Activated CD8-positive, alpha-beta T cell treated with anti-CD3 and anti-CD28 coated beads for 36 hours (primary cell): Measurements from ENCODE around the gene MST1R. TPM values are rescaled to one million over a fixed set of nuclear protein-coding genes. Genes with fewer than 3 reads are reported as not detected.

Experiments used
- ATAC-seq: fragments of 200-7000 bp; cut with Tn5 transposase; one replicate; pipeline ENCODE4 v1.10.0; 2021; ENCODE audit warnings: mild to moderate bottlenecking, moderate library complexity
- CTCF ChIA-PET: fragments of 350-600 bp; sonication (Branson Sonifier 250); formaldehyde crosslinking; loops from one replicate; lab custom pipeline; 2021; ENCODE audit warnings: antibody characterized with exemption; lab: Charles Lee
- POLR2A ChIA-PET: fragments of 350-600 bp; sonication (Branson Sonifier 250); formaldehyde crosslinking; loops from one replicate; lab custom pipeline; 2021; ENCODE audit warnings: antibody characterized with exemption; lab: Charles Lee
- DNase-seq: peaks from one replicate; pipeline ENCODE4 v3.0.0-alpha.2; 2020
- H3K27ac Mint-ChIP-seq: one replicate; pipeline ENCODE4 v1.8.0; 2021; ENCODE audit warnings: mild to moderate bottlenecking, mixed read lengths
- H3K27me3 Mint-ChIP-seq: one replicate; pipeline ENCODE4 v1.8.0; 2021; ENCODE audit warnings: mixed read lengths
- H3K36me3 Mint-ChIP-seq: one replicate; pipeline ENCODE4 v1.8.0; 2021; ENCODE audit warnings: low read depth, mixed read lengths
- H3K4me1 Mint-ChIP-seq: one replicate; pipeline ENCODE4 v1.8.0; 2021; ENCODE audit warnings: low read depth, mixed read lengths
- H3K4me3 Mint-ChIP-seq: one replicate; pipeline ENCODE4 v1.8.0; 2021; ENCODE audit warnings: mild to moderate bottlenecking, moderate library complexity, mixed read lengths
- H3K9me3 Mint-ChIP-seq: one replicate; pipeline ENCODE4 v1.8.0; 2021; ENCODE audit warnings: mixed read lengths
- intact Hi-C: fragments of 100-400 bp; cut with micrococcal nuclease; formaldehyde crosslinking; loops from one replicate; pipeline ENCODE4 v1.10.0; 2022
- total RNA-seq, 2 experiments: library from RNA; stranded (reverse); gene quantifications; one replicate each; pipeline ENCODE4 v1.2.3, GENCODE V29; 2021
- TF ChIP-seq, protein P1 (sequence below): fragments of 200-600 bp; IDR thresholded peaks from one replicate; pipeline ENCODE4 v1.8.0; 2022; ENCODE audit warnings: antibody characterized with exemption, mild to moderate bottlenecking

Gene MST1R
- total RNA-seq, 2 experiments from 2014 or later: 0.79 to 1.1 TPM

DNA sequence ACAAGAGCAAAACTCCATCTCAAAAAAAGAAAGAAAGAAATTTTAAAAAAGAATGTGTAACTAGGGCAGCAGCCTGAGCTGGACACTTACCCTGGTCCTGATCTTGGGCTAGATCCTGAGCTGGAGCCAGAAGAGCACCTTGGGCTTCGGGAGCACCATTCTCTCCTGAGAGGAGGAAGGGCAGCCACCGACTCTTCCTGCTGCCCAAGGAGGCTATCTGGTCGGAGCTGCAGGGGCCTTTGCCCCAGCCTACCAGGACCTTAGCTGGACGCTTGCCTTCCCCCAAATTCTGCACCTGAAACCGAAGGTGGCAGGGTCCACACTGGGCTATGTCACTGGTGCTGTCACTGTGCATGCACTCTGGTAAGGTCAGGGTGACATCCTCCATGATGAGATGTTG lies 27.1 kb downstream of the MST1R start:
- DNase-seq (no peak), ATAC-seq (no peak)
- no peaks in the 10 kb centered on the region for H3K9me3 Mint-ChIP-seq
- no peaks in the 10 kb centered on the region for H3K36me3 Mint-ChIP-seq
- intact Hi-C loops: no loop called here
- TF ChIP-seq, protein P1, sequence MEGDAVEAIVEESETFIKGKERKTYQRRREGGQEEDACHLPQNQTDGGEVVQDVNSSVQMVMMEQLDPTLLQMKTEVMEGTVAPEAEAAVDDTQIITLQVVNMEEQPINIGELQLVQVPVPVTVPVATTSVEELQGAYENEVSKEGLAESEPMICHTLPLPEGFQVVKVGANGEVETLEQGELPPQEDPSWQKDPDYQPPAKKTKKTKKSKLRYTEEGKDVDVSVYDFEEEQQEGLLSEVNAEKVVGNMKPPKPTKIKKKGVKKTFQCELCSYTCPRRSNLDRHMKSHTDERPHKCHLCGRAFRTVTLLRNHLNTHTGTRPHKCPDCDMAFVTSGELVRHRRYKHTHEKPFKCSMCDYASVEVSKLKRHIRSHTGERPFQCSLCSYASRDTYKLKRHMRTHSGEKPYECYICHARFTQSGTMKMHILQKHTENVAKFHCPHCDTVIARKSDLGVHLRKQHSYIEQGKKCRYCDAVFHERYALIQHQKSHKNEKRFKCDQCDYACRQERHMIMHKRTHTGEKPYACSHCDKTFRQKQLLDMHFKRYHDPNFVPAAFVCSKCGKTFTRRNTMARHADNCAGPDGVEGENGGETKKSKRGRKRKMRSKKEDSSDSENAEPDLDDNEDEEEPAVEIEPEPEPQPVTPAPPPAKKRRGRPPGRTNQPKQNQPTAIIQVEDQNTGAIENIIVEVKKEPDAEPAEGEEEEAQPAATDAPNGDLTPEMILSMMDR: no peak
- peaks cover 2% of the 10 kb centered on the region for H3K4me1 Mint-ChIP-seq
- ChIA-PET POLR2A (no interaction called here), CTCF (no interaction called here)
- H3K27ac Mint-ChIP-seq: no peak overlapping the region
- H3K27me3 Mint-ChIP-seq: peaks cover under 1% of the 10 kb centered on the region
- no peak overlapping the region for H3K4me3 Mint-ChIP-seq

DNA sequence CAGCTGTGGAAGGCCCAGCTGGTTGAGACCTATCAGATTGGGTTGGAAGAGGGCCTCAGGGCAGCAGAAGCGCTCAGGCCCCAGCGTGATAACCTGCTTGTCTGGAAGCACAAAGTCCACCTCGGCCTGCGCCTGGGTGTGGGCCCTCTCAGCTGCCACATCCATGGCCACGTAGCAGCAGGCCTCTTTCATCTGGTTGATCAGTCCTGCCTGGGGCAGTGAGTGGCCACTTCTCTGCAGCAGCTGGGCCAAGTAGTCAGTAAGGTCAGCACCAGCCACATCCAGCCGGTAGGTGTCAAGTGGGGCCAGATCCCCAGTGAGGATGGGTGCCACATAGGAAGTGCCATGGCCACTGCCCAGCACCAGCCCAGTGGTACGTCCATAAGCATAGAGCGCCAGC lies 30.1 kb downstream of the MST1R start:
- CTCF ChIA-PET: interaction anchor here (2.6 kb wide), 1 partner anchor 34 kb away, joined by 9 read pairs; no protein-coding TSS in a partner anchor
- H3K27ac Mint-ChIP-seq: no peak overlapping the region
- H3K4me3 Mint-ChIP-seq: no peak overlapping the region
- H3K36me3 Mint-ChIP-seq: no peaks in the 10 kb centered on the region
- H3K4me1 Mint-ChIP-seq: peaks cover 2% of the 10 kb centered on the region
- TF ChIP-seq, protein P1: no peak
- intact Hi-C loops: no loop called here
- ATAC-seq (no peak), DNase-seq (no peak)
- POLR2A ChIA-PET: interaction anchor here (1.1 kb wide), 1 partner anchor 11 kb away, joined by 3 read pairs; no protein-coding TSS in a partner anchor
- no peaks in the 10 kb centered on the region for H3K9me3 Mint-ChIP-seq
- peaks cover 15% of the 10 kb centered on the region for H3K27me3 Mint-ChIP-seq

DNA sequence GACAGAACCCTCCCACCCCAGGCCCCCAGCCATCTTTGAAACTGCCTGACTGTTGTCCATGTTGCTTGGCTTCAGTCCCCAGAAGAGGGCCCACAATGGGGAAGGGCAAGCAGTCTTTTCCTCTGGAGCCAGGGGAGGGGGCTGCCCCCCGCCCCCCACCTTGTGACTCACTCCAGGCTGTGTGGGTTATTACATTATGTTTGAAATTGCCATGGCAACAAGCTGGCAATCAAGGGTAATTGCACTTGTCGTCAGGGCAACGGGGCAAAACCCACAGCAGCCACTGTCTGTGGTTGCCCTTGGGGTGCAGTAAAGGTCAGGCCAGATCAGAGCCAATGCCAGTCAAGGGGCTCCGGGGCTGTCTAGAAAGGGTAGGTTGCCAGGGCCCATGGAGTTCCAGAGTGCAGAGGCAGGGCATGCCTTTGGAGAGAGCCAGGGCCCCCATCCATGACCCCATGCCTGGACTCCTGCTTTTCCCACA lies 30.8 kb downstream of the MST1R start:
- ATAC-seq (peak; percentile 57), DNase-seq (peak; percentile 62)
- POLR2A ChIA-PET: interaction anchor here (1.2 kb wide), 1 partner anchor 10 kb away, joined by 6 read pairs; no protein-coding TSS in a partner anchor
- intact Hi-C loops: no loop called here
- TF ChIP-seq, protein P1: no peak
- Mint-ChIP-seq H3K4me3 (no peak overlapping the region), H3K27ac (no peak overlapping the region), H3K9me3 (no peaks in the 10 kb centered on the region), H3K27me3 (peaks cover 22% of the 10 kb centered on the region), H3K36me3 (no peaks in the 10 kb centered on the region), H3K4me1 (peaks cover 2% of the 10 kb centered on the region)
- CTCF ChIA-PET: interaction anchor here (1.3 to 2.6 kb wide), 2 partner anchors 31 to 34 kb away, joined by 3 to 9 read pairs; no protein-coding TSS in a partner anchor

DNA sequence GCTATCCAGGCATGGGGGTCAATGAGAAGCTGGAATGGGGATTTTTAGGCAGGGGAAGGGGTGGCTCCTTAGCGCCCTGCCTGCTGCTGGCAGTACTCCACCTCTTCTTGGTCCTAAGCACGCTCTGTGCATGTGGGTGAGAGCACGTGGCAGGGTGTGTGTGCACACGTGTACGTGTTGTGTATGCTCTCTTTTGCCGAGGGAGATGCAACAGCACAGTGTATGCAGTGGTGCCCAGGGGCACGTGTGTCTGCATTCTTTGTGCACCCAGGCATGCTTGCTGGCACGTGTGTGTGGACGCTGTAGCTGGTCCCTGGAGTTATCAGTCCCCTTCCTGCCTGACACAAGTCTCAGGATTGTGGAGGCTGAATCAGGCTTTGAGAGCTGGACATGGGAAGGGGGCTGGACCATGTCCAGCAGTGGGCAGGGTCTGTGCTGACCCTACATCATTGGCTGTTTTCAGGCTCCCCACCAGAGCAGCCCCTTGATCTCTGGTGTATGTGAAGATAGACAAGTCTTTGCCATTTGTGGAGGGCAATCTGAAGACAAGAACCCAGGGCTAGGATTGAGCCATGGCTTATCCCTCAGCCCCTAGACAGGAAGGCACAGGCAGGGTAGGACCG lies 32.0 kb downstream of the MST1R start:
- Mint-ChIP-seq H3K27me3 (peaks cover 31% of the 10 kb centered on the region), H3K36me3 (no peaks in the 10 kb centered on the region), H3K9me3 (no peaks in the 10 kb centered on the region), H3K4me1 (peaks cover 2% of the 10 kb centered on the region), H3K27ac (no peak overlapping the region), H3K4me3 (no peak overlapping the region)
- ATAC-seq (no peak), DNase-seq (no peak)
- ChIA-PET POLR2A (interaction anchor here (1.2 kb wide), 1 partner anchor 9 kb away, joined by 6 read pairs; no protein-coding TSS in a partner anchor), CTCF (interaction anchor here (0.6 to 2.6 kb wide), 6 partner anchors 11 to 70 kb away, joined by 3 to 9 read pairs (median 4); no protein-coding TSS in a partner anchor)
- intact Hi-C loops: no loop called here
- TF ChIP-seq, protein P1: no peak
